ENCODE results near the gene SLC1A3.

Gene SLC1A3

GRCh38 chr5:36600917-36601527, 5.4 kb upstream of the SLC1A3 start:
- DNase-seq, result no peak

- no peak for DNase-seq
Observed at GRCh38 chr5:36602704-36603321, 3.6 kb upstream of the SLC1A3 start.

- no peak for DNase-seq
Observed at GRCh38 chr5:36605241-36605640, 1.2 kb upstream of the SLC1A3 start.

GRCh38 chr5:36606036-36606427, 374 bp upstream of the SLC1A3 start:
- no peak for DNase-seq

GRCh38 chr5:36607114-36607571, 737 bp downstream of the SLC1A3 start:
- DNase-seq, result no peak

- no peak for DNase-seq
Observed at GRCh38 chr5:36607838-36608783, 1.7 kb downstream of the SLC1A3 start.

- DNase-seq, result no peak
Observed at GRCh38 chr5:36610621-36611020, 4.2 kb downstream of the SLC1A3 start.

GRCh38 chr5:36611520-36612274, 5.3 kb downstream of the SLC1A3 start:
- DNase-seq, result no peak

GRCh38 chr5:36613241-36613640, 6.8 kb downstream of the SLC1A3 start:
- DNase-seq, result no peak

GRCh38 chr5:36613771-36614656, 7.6 kb downstream of the SLC1A3 start:
- no peak for DNase-seq

GRCh38 chr5:36614657-36615308, 8.4 kb downstream of the SLC1A3 start:
- no peak for DNase-seq

- DNase-seq, result no peak
Observed at GRCh38 chr5:36619012-36619635, 12.7 kb downstream of the SLC1A3 start.

- no peak for DNase-seq
Observed at GRCh38 chr5:36621985-36622384, 15.6 kb downstream of the SLC1A3 start.

GRCh38 chr5:36623832-36624231, 17.4 kb downstream of the SLC1A3 start:
- no peak for DNase-seq

- no peak for DNase-seq
Observed at GRCh38 chr5:36624277-36624676, 17.9 kb downstream of the SLC1A3 start.

- DNase-seq, result no peak
Observed at GRCh38 chr5:36628695-36629094, 22.3 kb downstream of the SLC1A3 start.

- no peak for DNase-seq
Observed at GRCh38 chr5:36629729-36630128, 23.3 kb downstream of the SLC1A3 start.

GRCh38 chr5:36630201-36631145, 24.1 kb downstream of the SLC1A3 start:
- no peak for DNase-seq

- DNase-seq, result no peak
Observed at GRCh38 chr5:36631154-36631553, 24.7 kb downstream of the SLC1A3 start.
